Measurements from ENCODE around the gene OGFOD1. TPM values are rescaled to one million over a fixed set of nuclear protein-coding genes. Genes with fewer than 3 reads are reported as not detected.

The OGFOD1 gene
- total and polyA plus RNA-seq, 2 of the 13 experiments (the other 11 are each of a cell fraction or from before 2014, with no cell fraction given) = 35.2 to 81.3 TPM

- TF ChIP-seq ZNF800 (CRISPR knock-in tag; IDR thresholded peaks at IDR 0.05) (peak; percentile 74; the same call in 1 of the 2 replicates), ZNF766 (CRISPR knock-in tag; IDR thresholded peaks at IDR 0.05; ENCODE audit: borderline replicate concordance) (peak; percentile 77; the same call in 1 of the 2 replicates), ZNF737 (CRISPR knock-in tag; IDR thresholded peaks at IDR 0.05; ENCODE audit: borderline replicate concordance) (0 out of 2 replicates have a peak, but pooled peaks have one; percentile 75), REL (CRISPR knock-in tag; conservative IDR thresholded peaks at IDR 0.05) (no peak), MEF2D (CRISPR knock-in tag; IDR thresholded peaks at IDR 0.05) (peak; percentile 63), POLR2G (IDR thresholded peaks at IDR 0.05; ENCODE audit: low read depth, low read length) (peak; percentile 96), KMT2A (CRISPR knock-in tag; IDR thresholded peaks at IDR 0.05) (peak; percentile 98), ZNF883 (CRISPR knock-in tag; IDR thresholded peaks at IDR 0.05; ENCODE audit: not compliant biosample characterization) (peak; percentile 88), GATAD1 (CRISPR knock-in tag; IDR thresholded peaks at IDR 0.05) (peak; percentile 94), DZIP1 (CRISPR knock-in tag; IDR thresholded peaks at IDR 0.05) (peak; percentile 76), NFE2L1 (CRISPR knock-in tag; IDR thresholded peaks at IDR 0.05; ENCODE audit: borderline replicate concordance) (no peak), ZNF275 (CRISPR knock-in tag; IDR thresholded peaks at IDR 0.05; ENCODE audit: borderline replicate concordance) (peak; percentile 94), ATF2 (CRISPR knock-in tag; IDR thresholded peaks at IDR 0.05) (peak; percentile 61; the same call in 1 of the 2 replicates), ZBTB2 (CRISPR knock-in tag; IDR thresholded peaks at IDR 0.05; ENCODE audit: low read depth) (0 out of 2 replicates have a peak, but pooled peaks have one; percentile 20), CBX1 (IDR thresholded peaks at IDR 0.05; ENCODE audit: low read depth) (no peak), RXRA (CRISPR knock-in tag; IDR thresholded peaks at IDR 0.05) (peak; percentile 74), PAWR (CRISPR knock-in tag; IDR thresholded peaks at IDR 0.05; ENCODE audit: borderline replicate concordance) (no peak)
Observed at GRCh38 chr16:56450986-56451752, at the start of gene OGFOD1, which contains the start of gene NUDT21 (continued).

All from HepG2 (cell line).